Astrocyte (in vitro differentiated cells and primary cell): ENCODE measurements around the gene KCNJ11. TPM values are rescaled to one million over a fixed set of nuclear protein-coding genes. Genes with fewer than 3 reads are reported as not detected.

Experiments used
- DNase-seq: peaks from one replicate; pipeline ENCODE4 v3.0.0-alpha.2; 2010; ENCODE audit warnings: low read depth
- FAIRE-seq: peaks from 2 replicates; lab custom pipeline; 2011; peaks lifted over from hg19 to GRCh38; lab: Jason Lieb, UNC
- H2AFZ ChIP-seq: 2 replicates; pipeline ENCODE4 v1.6.0; 2012; ENCODE audit warnings: low read depth, low read length, inconsistent platforms
- H3K27ac ChIP-seq: 2 replicates; pipeline ENCODE4 v1.5.1; 2011; ENCODE audit warnings: low read depth, low read length, inconsistent platforms
- H3K27me3 ChIP-seq: 2 replicates; pipeline ENCODE4 v1.6.0; 2011; ENCODE audit warnings: low read length, inconsistent platforms; ENCODE audit not compliant: insufficient read depth
- H3K36me3 ChIP-seq: 2 replicates; pipeline ENCODE4 v1.5.1; 2011; ENCODE audit warnings: low read length, inconsistent platforms; ENCODE audit not compliant: insufficient read depth
- H3K4me1 ChIP-seq: 2 replicates; pipeline ENCODE4 v1.5.1; 2011; ENCODE audit warnings: low read length, inconsistent platforms; ENCODE audit not compliant: insufficient read depth
- H3K4me2 ChIP-seq: 2 replicates; pipeline ENCODE4 v1.6.0; 2012; ENCODE audit warnings: low read length, inconsistent platforms
- H3K4me3 ChIP-seq: 2 replicates; pipeline ENCODE4 v1.5.1; 2011; ENCODE audit warnings: low read depth, mild to moderate bottlenecking, low read length, inconsistent platforms; ENCODE audit not compliant: insufficient read depth
- H3K79me2 ChIP-seq: 2 replicates; pipeline ENCODE4 v1.6.0; 2012; ENCODE audit warnings: mild to moderate bottlenecking, low read length, inconsistent platforms; ENCODE audit not compliant: insufficient read depth
- H3K9ac ChIP-seq: 2 replicates; pipeline ENCODE4 v1.6.0; 2012; ENCODE audit warnings: mild to moderate bottlenecking, low read length, inconsistent platforms
- H3K9me3 ChIP-seq: 2 replicates; pipeline ENCODE4 v1.5.1; 2012; ENCODE audit warnings: low read depth, mild to moderate bottlenecking, low read length, inconsistent platforms; ENCODE audit not compliant: insufficient read depth
- H4K20me1 ChIP-seq: 2 replicates; pipeline ENCODE4 v1.6.0; 2012; ENCODE audit warnings: low read length, inconsistent platforms; ENCODE audit not compliant: insufficient read depth
- H3K27ac Mint-ChIP-seq: one replicate; pipeline ENCODE4 v1.8.0; 2021; ENCODE audit warnings: mild to moderate bottlenecking, mixed read lengths; ENCODE audit not compliant: unreplicated experiment
- H3K27me3 Mint-ChIP-seq: one replicate; pipeline ENCODE4 v1.8.0; 2021; ENCODE audit warnings: low read depth, mixed read lengths; ENCODE audit not compliant: unreplicated experiment
- H3K36me3 Mint-ChIP-seq: one replicate; pipeline ENCODE4 v1.8.0; 2021; ENCODE audit warnings: low read depth, mixed read lengths; ENCODE audit not compliant: unreplicated experiment
- H3K4me1 Mint-ChIP-seq: one replicate; pipeline ENCODE4 v1.8.0; 2021; ENCODE audit warnings: low read depth, mixed read lengths; ENCODE audit not compliant: unreplicated experiment
- H3K4me3 Mint-ChIP-seq: one replicate; pipeline ENCODE4 v1.8.0; 2021; ENCODE audit warnings: mild to moderate bottlenecking, moderate library complexity, mixed read lengths; ENCODE audit not compliant: unreplicated experiment
- H3K9me3 Mint-ChIP-seq: one replicate; pipeline ENCODE4 v1.8.0; 2021; ENCODE audit warnings: mild to moderate bottlenecking, mixed read lengths; ENCODE audit not compliant: unreplicated experiment
- EZH2 ChIP-seq: IDR thresholded peaks from 2 replicates; pipeline ENCODE4 v1.6.1; 2012; ENCODE audit warnings: mild to moderate bottlenecking, low read length, inconsistent platforms; ENCODE audit not compliant: insufficient read depth
- total RNA-seq: library from RNA; stranded (reverse); gene quantifications from 2 replicates; pipeline ENCODE4 v1.2.1, GENCODE V29; 2021
- TF ChIP-seq, protein P1 (sequence below): IDR thresholded peaks from 2 replicates; pipeline ENCODE4 v1.5.1; 2011; ENCODE audit warnings: low read depth, mild to moderate bottlenecking, inconsistent platforms, low read length, moderate library complexity; ENCODE audit not compliant: insufficient read depth

Gene KCNJ11
- total RNA-seq, 1 donor from 2014 or later: 0.43 TPM

GRCh38 chr11:17354601-17354991, 33.9 kb downstream of the KCNJ11 start:
- no peak overlapping the region for H2AFZ ChIP-seq
- H3K27ac ChIP-seq: no peak overlapping the region
- peak; percentile 39 for DNase-seq
- H3K4me1 ChIP-seq: peaks cover 20% of the 10 kb centered on the region
- H3K27me3 ChIP-seq: no peaks in the 10 kb centered on the region
- H3K79me2 ChIP-seq: no peaks in the 10 kb centered on the region
- no peak for FAIRE-seq
- no peaks in the 10 kb centered on the region for H4K20me1 ChIP-seq
- H3K4me2 ChIP-seq: peak overlapping the region; percentile 93
- no peak overlapping the region for H3K27ac Mint-ChIP-seq
- H3K36me3 ChIP-seq: no peaks in the 10 kb centered on the region
- H3K9ac ChIP-seq: no peak overlapping the region
- no peak overlapping the region for H3K4me3 ChIP-seq
- H3K4me3 Mint-ChIP-seq: peak overlapping the region; percentile 85
- TF ChIP-seq, protein P1, sequence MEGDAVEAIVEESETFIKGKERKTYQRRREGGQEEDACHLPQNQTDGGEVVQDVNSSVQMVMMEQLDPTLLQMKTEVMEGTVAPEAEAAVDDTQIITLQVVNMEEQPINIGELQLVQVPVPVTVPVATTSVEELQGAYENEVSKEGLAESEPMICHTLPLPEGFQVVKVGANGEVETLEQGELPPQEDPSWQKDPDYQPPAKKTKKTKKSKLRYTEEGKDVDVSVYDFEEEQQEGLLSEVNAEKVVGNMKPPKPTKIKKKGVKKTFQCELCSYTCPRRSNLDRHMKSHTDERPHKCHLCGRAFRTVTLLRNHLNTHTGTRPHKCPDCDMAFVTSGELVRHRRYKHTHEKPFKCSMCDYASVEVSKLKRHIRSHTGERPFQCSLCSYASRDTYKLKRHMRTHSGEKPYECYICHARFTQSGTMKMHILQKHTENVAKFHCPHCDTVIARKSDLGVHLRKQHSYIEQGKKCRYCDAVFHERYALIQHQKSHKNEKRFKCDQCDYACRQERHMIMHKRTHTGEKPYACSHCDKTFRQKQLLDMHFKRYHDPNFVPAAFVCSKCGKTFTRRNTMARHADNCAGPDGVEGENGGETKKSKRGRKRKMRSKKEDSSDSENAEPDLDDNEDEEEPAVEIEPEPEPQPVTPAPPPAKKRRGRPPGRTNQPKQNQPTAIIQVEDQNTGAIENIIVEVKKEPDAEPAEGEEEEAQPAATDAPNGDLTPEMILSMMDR: peak; percentile 59
- TF ChIP-seq EZH2: no peak
- peaks cover 5% of the 10 kb centered on the region for H3K4me1 Mint-ChIP-seq
- peaks cover 8% of the 10 kb centered on the region for H3K36me3 Mint-ChIP-seq
- peaks cover 16% of the 10 kb centered on the region for H3K27me3 Mint-ChIP-seq
- peaks cover 3% of the 10 kb centered on the region for H3K9me3 Mint-ChIP-seq
- no peaks in the 10 kb centered on the region for H3K9me3 ChIP-seq

DNA sequence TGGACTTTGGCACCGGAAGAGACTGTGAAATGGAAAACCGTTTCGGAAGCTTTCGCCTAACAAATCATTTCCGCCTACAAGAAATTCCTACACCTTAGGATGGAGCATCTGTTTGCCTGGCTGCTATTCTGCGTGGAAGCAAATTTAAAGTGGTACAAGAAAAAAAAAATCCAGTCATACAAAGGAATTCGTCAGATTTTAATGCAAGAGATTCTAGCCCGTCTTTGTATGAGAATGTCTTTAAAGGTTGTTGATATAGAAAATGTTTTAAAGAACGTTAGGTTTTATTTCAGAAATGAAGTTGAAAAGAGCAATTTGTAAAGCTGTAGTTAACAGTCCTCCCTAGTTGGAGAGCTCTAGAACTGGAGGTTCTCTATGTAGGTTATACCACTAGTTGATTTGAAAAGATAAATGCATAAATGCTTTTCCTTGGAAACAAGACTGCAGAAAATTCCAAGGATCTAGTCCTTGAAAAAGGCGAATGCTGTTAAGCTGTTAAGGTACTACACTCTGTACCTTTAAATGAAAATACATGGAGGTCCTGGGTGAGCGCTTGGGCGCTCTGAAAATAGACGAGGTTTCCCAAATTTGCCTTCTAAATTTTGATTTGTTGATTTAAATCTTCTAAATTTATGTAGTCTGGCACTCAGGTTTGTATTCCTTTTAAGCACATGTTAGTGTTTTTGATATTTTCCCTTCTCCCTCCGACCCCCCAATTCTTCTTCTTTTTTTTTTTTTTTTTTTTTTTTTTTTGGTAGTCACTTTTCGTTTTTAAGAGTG, 34.4 kb downstream of the KCNJ11 start:
- no peaks in the 10 kb centered on the region for H3K79me2 ChIP-seq
- no peak for DNase-seq
- H3K4me1 ChIP-seq: peaks cover 20% of the 10 kb centered on the region
- TF ChIP-seq, protein P1: no peak
- TF ChIP-seq EZH2: no peak
- H3K27me3 ChIP-seq: no peaks in the 10 kb centered on the region
- peak overlapping the region; percentile 28 for H2AFZ ChIP-seq
- Mint-ChIP-seq H3K27ac (peak overlapping the region; percentile 90), H3K27me3 (peaks cover 16% of the 10 kb centered on the region), H3K4me1 (peaks cover 5% of the 10 kb centered on the region), H3K9me3 (peaks cover under 1% of the 10 kb centered on the region), H3K36me3 (peaks cover 6% of the 10 kb centered on the region), H3K4me3 (peak overlapping the region; percentile 85)
- H3K9ac ChIP-seq: peak overlapping the region; percentile 65
- peak overlapping the region; percentile 93 for H3K4me2 ChIP-seq
- H4K20me1 ChIP-seq: no peaks in the 10 kb centered on the region
- no peak for FAIRE-seq
- H3K9me3 ChIP-seq: no peaks in the 10 kb centered on the region
- H3K36me3 ChIP-seq: no peaks in the 10 kb centered on the region
- peak overlapping the region; percentile 72 for H3K4me3 ChIP-seq
- peak overlapping the region; percentile 45 for H3K27ac ChIP-seq
